K562 (cell line): ENCODE measurements around the gene PKD1L1. TPM values are rescaled to one million over a fixed set of nuclear protein-coding genes. Genes with fewer than 3 reads are reported as not detected.

Source experiments
- CHD1 ChIP-seq: fragments of 200-600 bp; sonication (generic); IDR thresholded peaks from one replicate; pipeline ENCODE4 v1.6.1; 2012; ENCODE audit warnings: mild to moderate bottlenecking, moderate library complexity, low read length, inconsistent platforms
- CTCFL ChIP-seq: IDR thresholded peaks from 2 replicates; pipeline ENCODE4 v1.6.1; 2011; ENCODE audit warnings: borderline replicate concordance, low read depth, mild to moderate bottlenecking, moderate library complexity, low read length; ENCODE audit not compliant: insufficient read depth, poor library complexity, severe bottlenecking
- E2F1 ChIP-seq: sonication (generic); formaldehyde crosslinking; IDR thresholded peaks from 2 replicates; pipeline ENCODE4 v1.8.1; 2023; ENCODE audit warnings: mild to moderate bottlenecking, missing genetic modification reagents, moderate library complexity
- HIVEP1 ChIP-seq: fragments of 250-450 bp; sonication (Bioruptor Pico); IDR thresholded peaks from 2 replicates; pipeline ENCODE4 v1.4.0; 2020; ENCODE audit warnings: mild to moderate bottlenecking
- NR3C1 ChIP-seq: sonication (generic); formaldehyde crosslinking; IDR thresholded peaks from 2 replicates; pipeline ENCODE4 v1.8.1; 2022; ENCODE audit warnings: missing genetic modification reagents
- RBM39 ChIP-seq: fragments of 200-400 bp; formaldehyde crosslinking; optimal IDR thresholded peaks from 2 replicates; pipeline ENCODE3; 2018; ENCODE audit warnings: low read depth, low read length
- SRSF9 ChIP-seq: fragments of 200-400 bp; formaldehyde crosslinking; IDR thresholded peaks from 2 replicates; pipeline ENCODE4 v1.6.1; 2017; ENCODE audit warnings: low read depth, low read length, borderline replicate concordance
- polyA plus RNA-seq, 8 experiments: library from polyadenylated mRNA; depleted of rRNA in 4 of 8; stranded (reverse) in 5 of 8; unstranded in 3 of 8; fragments of >200 nt; fragmentation: Nextera tagmentation in 2 of 8; fragmentation: Illumina TruSeq in 1 of 8; extraction: Ambion mirVana in 2 of 8; extraction: Trizol in 1 of 8; gene quantifications; 2 replicates each; pipeline versions ENCODE4 v1.2.1 to v1.2.3, GENCODE V29; 2011 to 2014; ENCODE audit warnings: inconsistent platforms in 1 of 8, missing spikeins in 1 of 8
- total RNA-seq, 7 experiments: library from RNA; depleted of rRNA in 6 of 7; stranded (reverse); fragments of >200 nt in 6 of 7; fragmentation: Illumina TruSeq in 2 of 7; extraction: Trizol in 2 of 7; gene quantifications; 2 replicates each; pipeline versions ENCODE4 v1.2.1 to v1.2.3, GENCODE V29; 2011 to 2021; ENCODE audit warnings: low replicate concordance in 1 of 7

The PKD1L1 gene
- total and polyA plus RNA-seq, 9 of the 15 experiments (the other 6 are each of a cell fraction or from before 2014, with no cell fraction given) = 0.01 to 0.02 TPM; not detected in 7

GRCh38 chr7:47889723-47890122 lies 58.5 kb downstream of the PKD1L1 start (continued):
- no peak for TF ChIP-seq SRSF9
- TF ChIP-seq E2F1 (CRISPR knock-in tag) = no peak
- no peak for TF ChIP-seq HIVEP1
- TF ChIP-seq RBM39 = no peak
- no peak for TF ChIP-seq NR3C1 (CRISPR knock-in tag)
- TF ChIP-seq CHD1 = no peak
- no peak for TF ChIP-seq CTCFL
- TF ChIP-seq, all 486 proteins: peak for 0
